ENCODE results near the gene AURKAIP1.

The AURKAIP1 gene

DNA sequence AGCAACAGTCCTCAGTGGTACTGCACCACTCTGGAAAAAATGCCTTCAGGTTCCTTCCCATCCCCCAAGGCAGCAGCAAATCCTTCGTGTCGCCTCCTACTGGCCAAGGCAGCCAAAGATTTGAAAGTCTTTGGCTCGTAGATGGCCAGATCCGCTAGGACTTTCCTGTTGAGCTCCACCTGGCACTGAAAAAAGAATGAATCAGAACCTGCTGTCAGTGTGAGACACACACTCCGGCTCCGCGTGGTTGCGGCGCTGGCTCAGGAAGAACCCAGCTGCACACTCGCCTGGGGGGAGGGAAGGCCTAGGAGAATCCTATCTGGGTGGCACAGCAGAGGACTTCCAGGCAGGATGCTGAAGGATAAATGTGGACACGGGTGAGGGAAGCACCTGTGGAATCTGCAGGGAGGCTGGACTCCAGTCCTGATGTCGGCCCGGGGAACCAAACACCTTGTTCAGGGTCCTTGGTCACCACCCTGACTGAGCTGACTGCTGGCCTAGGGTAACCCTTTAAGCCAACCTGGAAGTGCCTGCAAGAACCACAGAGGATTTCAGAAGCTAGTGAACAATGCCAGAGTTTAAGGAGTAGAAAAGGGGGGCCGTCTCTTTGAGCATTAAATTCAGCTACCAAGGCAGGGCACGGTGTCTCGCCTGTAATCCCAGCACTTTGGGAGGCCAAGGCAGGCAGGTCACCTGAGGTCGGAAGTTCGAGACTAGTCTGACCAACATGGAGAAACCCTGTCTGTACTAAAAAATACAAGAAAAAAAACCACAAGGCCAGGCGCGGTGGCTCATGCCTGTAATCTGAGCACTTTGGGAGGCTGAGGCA lies 27.3 kb upstream of the AURKAIP1 start:
- Histone ChIP-seq H3K9me3 (replicated peaks; ENCODE audit: insufficient read depth, low read length) (no peaks in the 10 kb centered on the region), H3K79me2 (ENCODE audit: low read length) (peaks cover 86% of the 10 kb centered on the region), H3K4me1 (ENCODE audit: low read length) (peaks cover 14% of the 10 kb centered on the region), H4K20me1 (ENCODE audit: insufficient read depth, low read length) (no peaks in the 10 kb centered on the region), H3K9me2 (replicated peaks; ENCODE audit: insufficient read depth, low read length) (no peaks in the 10 kb centered on the region), H2AFZ (ENCODE audit: low read length) (no peak overlapping the region), H3K36me3 (replicated peaks; ENCODE audit: insufficient read depth, low read length) (peaks cover 11% of the 10 kb centered on the region), H3K4me2 (ENCODE audit: low read depth, low read length) (no peak overlapping the region), H3K27me3 (replicated peaks; ENCODE audit: insufficient read depth, low read length) (no peaks in the 10 kb centered on the region), H3F3A (ENCODE audit: insufficient read depth, low read length) (peaks cover 16% of the 10 kb centered on the region), H3K27ac (ENCODE audit: low read length) (no peak overlapping the region), H3K9ac (ENCODE audit: low read length) (no peak overlapping the region), H3K4me3 (ENCODE audit: low read length) (no peak overlapping the region)
- DNase-seq, result peak; percentile 33
- TF ChIP-seq, protein P1, sequence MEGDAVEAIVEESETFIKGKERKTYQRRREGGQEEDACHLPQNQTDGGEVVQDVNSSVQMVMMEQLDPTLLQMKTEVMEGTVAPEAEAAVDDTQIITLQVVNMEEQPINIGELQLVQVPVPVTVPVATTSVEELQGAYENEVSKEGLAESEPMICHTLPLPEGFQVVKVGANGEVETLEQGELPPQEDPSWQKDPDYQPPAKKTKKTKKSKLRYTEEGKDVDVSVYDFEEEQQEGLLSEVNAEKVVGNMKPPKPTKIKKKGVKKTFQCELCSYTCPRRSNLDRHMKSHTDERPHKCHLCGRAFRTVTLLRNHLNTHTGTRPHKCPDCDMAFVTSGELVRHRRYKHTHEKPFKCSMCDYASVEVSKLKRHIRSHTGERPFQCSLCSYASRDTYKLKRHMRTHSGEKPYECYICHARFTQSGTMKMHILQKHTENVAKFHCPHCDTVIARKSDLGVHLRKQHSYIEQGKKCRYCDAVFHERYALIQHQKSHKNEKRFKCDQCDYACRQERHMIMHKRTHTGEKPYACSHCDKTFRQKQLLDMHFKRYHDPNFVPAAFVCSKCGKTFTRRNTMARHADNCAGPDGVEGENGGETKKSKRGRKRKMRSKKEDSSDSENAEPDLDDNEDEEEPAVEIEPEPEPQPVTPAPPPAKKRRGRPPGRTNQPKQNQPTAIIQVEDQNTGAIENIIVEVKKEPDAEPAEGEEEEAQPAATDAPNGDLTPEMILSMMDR (IDR thresholded peaks at IDR 0.05; ENCODE audit: low read length), result peak; percentile 62
- TF ChIP-seq EZH2 (optimal IDR thresholded peaks at IDR 0.05; ENCODE audit: low read depth, low read length) (no peak), EZH2phosphoT487 (IDR thresholded peaks at IDR 0.05; ENCODE audit: low read length) (no peak)

DNA sequence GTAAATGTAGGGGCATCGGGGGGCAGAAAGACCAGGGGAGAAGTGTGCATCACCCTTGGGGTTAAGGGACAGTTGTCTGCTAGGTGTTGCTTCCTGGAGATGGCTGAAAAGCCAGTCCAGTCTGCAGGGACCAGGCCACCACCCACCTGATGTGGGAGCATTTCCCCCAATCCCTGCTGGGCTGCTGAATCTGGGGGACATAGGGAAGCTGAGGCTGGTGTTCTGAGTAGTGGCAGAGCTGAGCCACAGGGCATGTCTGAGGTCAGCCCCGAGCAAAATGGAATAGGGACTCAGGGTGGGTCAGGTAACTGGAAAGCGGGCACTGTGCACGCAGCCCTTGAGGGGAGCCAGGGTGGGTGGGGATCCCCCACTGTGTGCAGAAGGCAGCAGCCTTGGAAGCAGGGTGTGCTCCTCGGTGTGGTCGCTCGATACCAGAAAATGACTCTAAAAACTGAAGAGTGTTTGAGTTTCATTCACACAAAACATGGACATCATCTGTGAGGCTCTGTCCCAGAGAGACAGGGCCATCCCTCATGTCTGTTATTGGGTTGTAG lies 26.5 kb upstream of the AURKAIP1 start:
- H3K27me3 ChIP-seq (replicated peaks; ENCODE audit: insufficient read depth, low read length), result no peaks in the 10 kb centered on the region
- H3K9ac ChIP-seq (ENCODE audit: low read length), result no peak overlapping the region
- H3K4me1 ChIP-seq (ENCODE audit: low read length), result peaks cover 14% of the 10 kb centered on the region
- no peak overlapping the region for H3K27ac ChIP-seq (ENCODE audit: low read length)
- H3K36me3 ChIP-seq (replicated peaks; ENCODE audit: insufficient read depth, low read length), result peaks cover 16% of the 10 kb centered on the region
- no peak overlapping the region for H3K4me2 ChIP-seq (ENCODE audit: low read depth, low read length)
- no peak overlapping the region for H3K4me3 ChIP-seq (ENCODE audit: low read length)
- H3K79me2 ChIP-seq (ENCODE audit: low read length), result peaks cover 85% of the 10 kb centered on the region
- no peak for DNase-seq
- no peak overlapping the region for H2AFZ ChIP-seq (ENCODE audit: low read length)
- H3F3A ChIP-seq (ENCODE audit: insufficient read depth, low read length), result peaks cover 13% of the 10 kb centered on the region
- no peaks in the 10 kb centered on the region for H3K9me2 ChIP-seq (replicated peaks; ENCODE audit: insufficient read depth, low read length)
- H3K9me3 ChIP-seq (replicated peaks; ENCODE audit: insufficient read depth, low read length), result no peaks in the 10 kb centered on the region
- no peaks in the 10 kb centered on the region for H4K20me1 ChIP-seq (ENCODE audit: insufficient read depth, low read length)
- TF ChIP-seq, protein P1 (IDR thresholded peaks at IDR 0.05; ENCODE audit: low read length), result no peak
- TF ChIP-seq EZH2phosphoT487 (IDR thresholded peaks at IDR 0.05; ENCODE audit: low read length), result no peak
- TF ChIP-seq EZH2 (optimal IDR thresholded peaks at IDR 0.05; ENCODE audit: low read depth, low read length), result no peak

DNA sequence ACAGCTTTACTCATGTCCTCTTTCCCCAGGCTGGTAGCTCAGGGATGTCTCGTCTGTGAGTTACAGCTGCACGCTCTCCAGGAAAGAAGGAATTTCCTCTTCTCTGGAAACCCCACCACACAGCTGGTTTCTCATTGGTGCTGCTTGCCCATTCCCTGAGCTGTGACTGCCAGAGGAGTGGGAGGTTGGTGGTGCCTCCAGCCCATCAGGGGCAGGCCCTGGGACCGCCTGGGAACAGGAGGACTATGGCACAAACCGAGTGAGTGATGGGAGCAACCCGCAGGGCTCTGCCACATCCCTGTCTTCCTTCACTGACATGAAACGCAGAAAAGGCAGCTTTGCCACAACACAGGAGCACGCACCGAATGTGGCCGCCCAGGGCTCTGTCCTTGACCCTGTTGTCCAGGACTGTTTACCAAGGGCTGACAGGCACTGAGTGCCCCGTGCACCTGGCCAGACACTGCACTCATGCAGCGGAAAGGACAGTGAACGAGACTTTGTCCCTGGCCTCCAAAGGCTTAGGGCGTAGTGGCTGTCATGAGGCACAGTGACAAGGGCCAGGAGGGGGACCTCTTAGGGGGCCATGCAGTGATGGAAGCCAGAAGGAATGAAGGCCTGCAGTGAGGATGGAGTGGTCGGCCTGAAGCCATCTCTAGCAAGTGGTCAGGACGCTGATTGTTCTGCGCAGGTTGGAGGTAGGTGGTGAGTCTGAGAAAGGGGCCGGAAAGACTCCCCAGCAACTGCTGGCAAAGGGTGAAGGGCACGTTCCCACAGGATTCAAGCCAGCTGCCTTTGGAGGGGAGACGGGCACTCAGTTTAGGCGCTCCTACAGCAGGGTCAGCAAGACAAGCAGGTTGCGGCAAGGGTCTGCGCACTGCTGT lies 25.8 kb upstream of the AURKAIP1 start:
- Histone ChIP-seq H3K4me1 (ENCODE audit: low read length) (peaks cover 14% of the 10 kb centered on the region), H2AFZ (ENCODE audit: low read length) (no peak overlapping the region), H3K27me3 (replicated peaks; ENCODE audit: insufficient read depth, low read length) (no peaks in the 10 kb centered on the region), H3K27ac (ENCODE audit: low read length) (no peak overlapping the region), H3K9me2 (replicated peaks; ENCODE audit: insufficient read depth, low read length) (no peaks in the 10 kb centered on the region), H3K4me2 (ENCODE audit: low read depth, low read length) (peak overlapping the region; percentile 89), H3K79me2 (ENCODE audit: low read length) (peaks cover 82% of the 10 kb centered on the region), H3K9me3 (replicated peaks; ENCODE audit: insufficient read depth, low read length) (no peaks in the 10 kb centered on the region), H4K20me1 (ENCODE audit: insufficient read depth, low read length) (no peaks in the 10 kb centered on the region), H3K9ac (ENCODE audit: low read length) (peak overlapping the region; percentile 95; the same call in 1 of the 2 replicates), H3F3A (ENCODE audit: insufficient read depth, low read length) (peaks cover 13% of the 10 kb centered on the region), H3K36me3 (replicated peaks; ENCODE audit: insufficient read depth, low read length) (peaks cover 16% of the 10 kb centered on the region), H3K4me3 (ENCODE audit: low read length) (peak overlapping the region; percentile 100)
- TF ChIP-seq EZH2 (optimal IDR thresholded peaks at IDR 0.05; ENCODE audit: low read depth, low read length), result no peak
- TF ChIP-seq, protein P1 (IDR thresholded peaks at IDR 0.05; ENCODE audit: low read length), result no peak
- no peak for TF ChIP-seq EZH2phosphoT487 (IDR thresholded peaks at IDR 0.05; ENCODE audit: low read length)
- DNase-seq, result no peak
